SK-N-MC (cell line): ENCODE results near the gene CDC6.

Experiments used
- EZH2 ChIP-seq: fragments of 200-600 bp; sonication (generic); IDR thresholded peaks from one replicate; pipeline ENCODE4 v1.6.1; 2017; ENCODE audit warnings: antibody characterized with exemption
- FOXP2 ChIP-seq: optimal IDR thresholded peaks from 2 replicates; pipeline ENCODE3; 2011; ENCODE audit warnings: mild to moderate bottlenecking, moderate library complexity; ENCODE audit not compliant: insufficient read depth; ENCODE audit errors: extremely low read length, control extremely low read depth
- POLR2AphosphoS5 ChIP-seq: IDR thresholded peaks from 2 replicates; pipeline ENCODE4 v1.6.1; 2012; ENCODE audit warnings: mild to moderate bottlenecking, low read depth, low read length, borderline replicate concordance

DNA sequence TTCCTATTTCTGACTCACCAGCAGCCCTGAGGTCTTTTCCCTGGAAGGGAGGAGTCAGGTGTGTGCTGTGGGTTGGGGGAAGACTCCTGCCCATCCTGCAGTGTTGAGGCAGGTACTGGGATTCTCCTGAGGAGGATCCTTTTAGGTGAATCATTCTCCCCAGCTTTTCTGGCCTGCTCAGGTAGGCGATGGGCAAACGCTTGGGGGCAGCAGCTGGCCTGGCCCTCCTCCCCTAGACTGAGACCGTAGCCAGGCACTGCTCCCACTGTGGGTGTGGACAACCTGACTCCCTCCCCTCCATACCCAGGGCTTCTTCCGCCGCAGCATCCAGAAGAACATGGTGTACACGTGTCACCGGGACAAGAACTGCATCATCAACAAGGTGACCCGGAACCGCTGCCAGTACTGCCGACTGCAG is 61.8 kb downstream of the CDC6 start:
- TF ChIP-seq POLR2AphosphoS5 (no peak), EZH2 (no peak), FOXP2 (no peak)
